Stimulated activated CD4-positive, alpha-beta T cell treated with anti-CD3 and anti-CD28 coated beads, Interleukin-2, amount 100 ng/mL, for 48 hours (primary cell): ENCODE results near the gene TMEM151A.
"Not testable (repeated sequence)": the region's sequence is repeated elsewhere in the genome, so short reads cannot be mapped to it uniquely, and the experiment has no call there.

Experiments
- DNase-seq, 2 donors: peaks; one replicate each; pipeline ENCODE4 v3.0.0-alpha.2; 2020

The TMEM151A gene

GRCh38 chr11:66310324-66310723, 18.6 kb downstream of the TMEM151A start:
- no peak for DNase-seq

- DNase-seq = not testable (repeated sequence)
These were observed 19.2 kb downstream of the TMEM151A start for GRCh38 chr11:66310803-66311440.

GRCh38 chr11:66311470-66311964, 19.8 kb downstream of the TMEM151A start:
- no peak for DNase-seq

- peak; percentile 77 to 97 for DNase-seq
These were observed 20.4 kb downstream of the TMEM151A start for GRCh38 chr11:66311965-66312548.

GRCh38 chr11:66312549-66313320, 21.0 kb downstream of the TMEM151A start:
- peak; percentile 91 to 98 for DNase-seq

- no peak for DNase-seq
These were observed 21.9 kb downstream of the TMEM151A start for GRCh38 chr11:66313321-66314185.

- no peak for DNase-seq
These were observed 22.4 kb downstream of the TMEM151A start for GRCh38 chr11:66314186-66314501.

GRCh38 chr11:66314561-66315497, 23.1 kb downstream of the TMEM151A start:
- no peak for DNase-seq

- no peak for DNase-seq
These were observed 23.8 kb downstream of the TMEM151A start for GRCh38 chr11:66315498-66315885.

GRCh38 chr11:66315921-66316811, 24.5 kb downstream of the TMEM151A start:
- no peak for DNase-seq

GRCh38 chr11:66316849-66317251, 25.2 kb downstream of the TMEM151A start, which contains the start of gene CD248:
CD248 (minus strand) TSS chr11:66317044; CDS start chr11:66317027, 17 bp downstream.
- DNase-seq = no peak

GRCh38 chr11:66317322-66317722, 25.6 kb downstream of the TMEM151A start:
- no peak for DNase-seq

- DNase-seq = no peak
These were observed 26.3 kb downstream of the TMEM151A start for GRCh38 chr11:66317723-66318599.

GRCh38 chr11:66318600-66318970, 26.9 kb downstream of the TMEM151A start:
- DNase-seq = no peak

GRCh38 chr11:66320289-66320688, 28.6 kb downstream of the TMEM151A start:
- DNase-seq = not testable (repeated sequence)

- not testable (repeated sequence) for DNase-seq
These were observed 29.1 kb downstream of the TMEM151A start for GRCh38 chr11:66320748-66321147.

- DNase-seq = no peak
These were observed 29.9 kb downstream of the TMEM151A start for GRCh38 chr11:66321606-66322005.

GRCh38 chr11:66322732-66323427, 31.2 kb downstream of the TMEM151A start:
- DNase-seq = no peak

GRCh38 chr11:66323684-66324083, 32.0 kb downstream of the TMEM151A start:
- DNase-seq = no peak
